HEK293 (cell line): Measurements from ENCODE around the gene STK16.
A peak's percentile ranks its signal among the peaks of the same experiment; 100 is the strongest.

Experiments used
- ATF2 ChIP-seq: fragments of 450-650 bp; formaldehyde crosslinking; IDR thresholded peaks from 2 replicates; pipeline ENCODE4 v1.5.1; 2016; ENCODE audit warnings: missing biosample characterization, missing genetic modification characterization, low read depth
- BCL6B ChIP-seq: fragments of 450-650 bp; formaldehyde crosslinking; IDR thresholded peaks from 2 replicates; pipeline ENCODE4 v1.5.1; 2017; ENCODE audit warnings: missing biosample characterization, missing genetic modification characterization
- CTCF ChIP-seq: fragments of 450-650 bp; formaldehyde crosslinking; IDR thresholded peaks from 2 replicates; pipeline ENCODE4 v1.5.1; 2016; ENCODE audit warnings: missing biosample characterization, missing genetic modification characterization
- GFI1B ChIP-seq: fragments of 450-650 bp; formaldehyde crosslinking; IDR thresholded peaks from 2 replicates; pipeline ENCODE4 v1.5.1; 2016; ENCODE audit warnings: missing biosample characterization, missing genetic modification characterization
- REPIN1 ChIP-seq: fragments of 450-650 bp; formaldehyde crosslinking; IDR thresholded peaks from 2 replicates; pipeline ENCODE4 v1.5.1; 2017; ENCODE audit warnings: missing biosample characterization, missing genetic modification characterization, low read depth
- REST ChIP-seq: fragments of 450-650 bp; formaldehyde crosslinking; IDR thresholded peaks from 2 replicates; pipeline ENCODE4 v1.5.1; 2016; ENCODE audit warnings: missing biosample characterization, missing genetic modification characterization
- SETDB1 ChIP-seq: IDR thresholded peaks from one replicate; pipeline ENCODE4 v1.6.1; 2017; ENCODE audit warnings: mild to moderate bottlenecking, low read length, moderate library complexity, mixed read lengths; ENCODE audit not compliant: insufficient read length
- YY1 ChIP-seq: fragments of 450-650 bp; formaldehyde crosslinking; IDR thresholded peaks from 2 replicates; pipeline ENCODE4 v1.5.1; 2018; ENCODE audit warnings: missing biosample characterization, missing genetic modification characterization
- ZFP3 ChIP-seq: fragments of 450-650 bp; formaldehyde crosslinking; IDR thresholded peaks from 2 replicates; pipeline ENCODE4 v1.5.1; 2016; ENCODE audit warnings: low read depth, missing biosample characterization, missing genetic modification characterization
- ZFP37 ChIP-seq: fragments of 450-650 bp; formaldehyde crosslinking; IDR thresholded peaks from 2 replicates; pipeline ENCODE4 v1.5.1; 2016; ENCODE audit warnings: missing biosample characterization, missing genetic modification characterization
- ZFP69B ChIP-seq: fragments of 450-650 bp; formaldehyde crosslinking; IDR thresholded peaks from 2 replicates; pipeline ENCODE4 v1.5.1; 2016; ENCODE audit warnings: missing biosample characterization, missing genetic modification characterization
- ZNF114 ChIP-seq: fragments of 450-650 bp; formaldehyde crosslinking; IDR thresholded peaks from 2 replicates; pipeline ENCODE4 v1.5.0; 2017; ENCODE audit warnings: missing biosample characterization, missing genetic modification characterization
- ZNF16 ChIP-seq: fragments of 450-650 bp; formaldehyde crosslinking; IDR thresholded peaks from 2 replicates; pipeline ENCODE4 v1.5.1; 2016; ENCODE audit warnings: low read depth, missing biosample characterization, missing genetic modification characterization
- ZNF18 ChIP-seq: fragments of 450-650 bp; formaldehyde crosslinking; IDR thresholded peaks from 2 replicates; pipeline ENCODE4 v1.5.1; 2016; ENCODE audit warnings: missing biosample characterization, missing genetic modification characterization
- ZNF223 ChIP-seq: fragments of 450-650 bp; formaldehyde crosslinking; IDR thresholded peaks from 2 replicates; pipeline ENCODE4 v1.5.1; 2016; ENCODE audit warnings: missing biosample characterization, missing genetic modification characterization
- ZNF24 ChIP-seq: fragments of 450-650 bp; formaldehyde crosslinking; IDR thresholded peaks from 2 replicates; pipeline ENCODE4 v1.5.1; 2016; ENCODE audit warnings: missing biosample characterization, missing genetic modification characterization
- ZNF311 ChIP-seq: fragments of 450-650 bp; formaldehyde crosslinking; IDR thresholded peaks from 2 replicates; pipeline ENCODE4 v1.5.1; 2017; ENCODE audit warnings: missing biosample characterization, missing genetic modification characterization, borderline replicate concordance
- ZNF473 ChIP-seq: fragments of 450-650 bp; formaldehyde crosslinking; IDR thresholded peaks from 2 replicates; pipeline ENCODE4 v1.5.1; 2017; ENCODE audit warnings: missing biosample characterization, missing genetic modification characterization
- ZNF513 ChIP-seq: fragments of 450-650 bp; IDR thresholded peaks from 2 replicates; pipeline ENCODE4 v1.5.1; 2018; ENCODE audit warnings: missing biosample characterization, missing genetic modification characterization
- ZNF529 ChIP-seq: fragments of 450-650 bp; formaldehyde crosslinking; IDR thresholded peaks from 2 replicates; pipeline ENCODE4 v1.5.1; 2017; ENCODE audit warnings: missing genetic modification characterization, missing biosample characterization; ENCODE audit not compliant: insufficient replicate concordance
- ZNF544 ChIP-seq: fragments of 450-650 bp; formaldehyde crosslinking; IDR thresholded peaks from 2 replicates; pipeline ENCODE4 v1.5.0; 2017; ENCODE audit warnings: missing biosample characterization, missing genetic modification characterization
- ZNF555 ChIP-seq: fragments of 450-650 bp; formaldehyde crosslinking; conservative IDR thresholded peaks from 2 replicates; pipeline ENCODE4 v1.5.1; 2017; ENCODE audit warnings: missing biosample characterization, mild to moderate bottlenecking, missing genetic modification characterization, inconsistent platforms
- ZNF560 ChIP-seq: fragments of 450-650 bp; formaldehyde crosslinking; IDR thresholded peaks from 2 replicates; pipeline ENCODE4 v1.5.1; 2017; ENCODE audit warnings: missing biosample characterization, missing genetic modification characterization, borderline replicate concordance
- ZNF600 ChIP-seq: fragments of 450-650 bp; formaldehyde crosslinking; IDR thresholded peaks from 2 replicates; pipeline ENCODE4 v1.5.1; 2016; ENCODE audit warnings: missing biosample characterization, missing genetic modification characterization
- ZNF626 ChIP-seq: fragments of 450-650 bp; sonication (Bioruptor Pico); formaldehyde crosslinking; IDR thresholded peaks from 2 replicates; pipeline ENCODE4 v1.5.1; 2018; ENCODE audit warnings: missing biosample characterization, missing genetic modification characterization, inconsistent platforms
- ZNF768 ChIP-seq: fragments of 450-650 bp; formaldehyde crosslinking; IDR thresholded peaks from 2 replicates; pipeline ENCODE4 v1.5.1; 2018; ENCODE audit warnings: missing biosample characterization, mild to moderate bottlenecking, missing genetic modification characterization
- ZSCAN4 ChIP-seq: fragments of 450-650 bp; formaldehyde crosslinking; IDR thresholded peaks from 2 replicates; pipeline ENCODE4 v1.5.1; 2017; ENCODE audit warnings: missing biosample characterization, missing genetic modification characterization

Gene STK16

GRCh38 chr2:219206328-219207133 lies 38.7 kb upstream of the STK16 start, which contains the start of gene ZFAND2B (continued):
- TF ChIP-seq ZFP3 (tag by site-specific recombination) (no peak), ZNF223 (tag by site-specific recombination) (no peak), BCL6B (no peak), ZNF16 (tag by site-specific recombination) (no peak), ZFP37 (tag by site-specific recombination) (no peak), ZNF555 (no peak), GFI1B (tag by site-specific recombination) (no peak), ZNF18 (tag by site-specific recombination) (no peak), ZNF114 (no peak), CTCF (tag by site-specific recombination) (peak; percentile 49; the same call in 1 of the 2 replicates), ATF2 (peak; percentile 78), ZNF513 (no peak), ZFP69B (tag by site-specific recombination) (no peak), ZNF600 (tag by site-specific recombination) (no peak; the same call in 1 of the 2 replicates), ZSCAN4 (tag by site-specific recombination) (no peak), ZNF24 (tag by site-specific recombination) (no peak), ZNF544 (no peak), REPIN1 (tag by site-specific recombination) (no peak), ZNF473 (tag by site-specific recombination) (no peak), ZNF311 (tag by site-specific recombination) (no peak), REST (no peak; the same call in 1 of the 2 replicates), ZNF560 (tag by site-specific recombination) (no peak), ZNF626 (tag by site-specific recombination) (no peak), SETDB1 (no peak), YY1 (no peak), ZNF529 (no peak), ZNF768 (no peak)
